ENCODE data around the gene IGIP.

IGIP gene

GRCh38 chr5:140165101-140165922 is 39.6 kb downstream of the IGIP start:
- DNase-seq (ENCODE audit: low read depth in 2 of 2), result no peak

- DNase-seq (ENCODE audit: low read depth in 2 of 2), result no peak
Observed at GRCh38 chr5:140165923-140166270, 40.2 kb downstream of the IGIP start.

GRCh38 chr5:140166911-140167310 is 41.2 kb downstream of the IGIP start:
- no peak for DNase-seq (ENCODE audit: low read depth in 2 of 2)

GRCh38 chr5:140168371-140168770 is 42.6 kb downstream of the IGIP start:
- no peak for DNase-seq (ENCODE audit: low read depth in 2 of 2)

- no peak for DNase-seq (ENCODE audit: low read depth in 2 of 2)
Observed at GRCh38 chr5:140169410-140169809, 43.7 kb downstream of the IGIP start.

GRCh38 chr5:140172483-140172882 is 46.7 kb downstream of the IGIP start:
- no peak for DNase-seq (ENCODE audit: low read depth in 2 of 2)

- no peak for DNase-seq (ENCODE audit: low read depth in 2 of 2)
Observed at GRCh38 chr5:140174014-140174413, 48.3 kb downstream of the IGIP start.

- DNase-seq (ENCODE audit: low read depth in 2 of 2), result peak; percentile 90 to 92
Observed at GRCh38 chr5:140174465-140175366, 49.0 kb downstream of the IGIP start, which contains the start of gene CYSTM1. Gene CYSTM1 (plus strand): TSS chr5:140175188. CDS start chr5:140194466, 19,278 bp downstream.

- DNase-seq (ENCODE audit: low read depth in 2 of 2), result peak; percentile 31 to 33
Observed at GRCh38 chr5:140175367-140176030, 49.8 kb downstream of the IGIP start.

GRCh38 chr5:140176031-140176387 is 50.3 kb downstream of the IGIP start:
- DNase-seq (ENCODE audit: low read depth in 2 of 2), result no peak

- no peak for DNase-seq (ENCODE audit: low read depth in 2 of 2)
Observed at GRCh38 chr5:140178086-140178410, 52.3 kb downstream of the IGIP start.

GRCh38 chr5:140178482-140179116 is 52.9 kb downstream of the IGIP start:
- DNase-seq (ENCODE audit: low read depth in 2 of 2), result no peak

All from stimulated activated CD8-positive, alpha-beta memory T cell treated with anti-CD3 and anti-CD28 coated beads, Interleukin-7, amount 100 ng/mL, for 1 hour (primary cell).